ENCODE data around the gene HRCT1.

HRCT1 gene

DNA sequence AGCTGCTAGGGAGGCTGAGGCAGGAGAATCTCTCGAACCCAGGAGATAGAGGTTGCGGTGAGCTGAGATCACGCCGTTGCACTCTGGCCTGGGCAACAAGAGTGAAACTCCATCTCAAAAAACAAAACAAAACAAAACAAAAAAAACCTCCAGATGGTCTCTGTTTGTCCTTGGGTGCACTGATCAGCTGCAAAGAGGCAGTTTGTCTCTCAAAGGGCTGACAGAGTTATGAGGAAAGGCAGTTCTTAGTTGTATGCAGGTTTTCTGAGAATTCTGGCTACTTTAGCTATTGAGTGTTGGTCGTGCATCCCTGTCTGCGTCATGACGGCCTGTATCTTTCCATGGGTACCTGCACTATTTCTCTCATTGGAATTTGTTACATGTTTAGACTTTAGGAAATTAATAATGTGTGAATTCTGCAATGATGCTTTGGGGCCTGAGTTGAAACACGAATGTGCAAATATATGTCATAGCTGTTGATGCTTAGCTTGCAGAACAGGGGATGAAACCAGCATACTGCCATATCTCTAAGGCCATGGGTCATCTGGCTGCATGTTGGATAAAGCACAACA lies 33.8 kb downstream of the HRCT1 start:
- no peaks in the 10 kb centered on the region for H3F3A ChIP-seq (ENCODE audit: insufficient read depth)
- no peaks in the 10 kb centered on the region for H3K9me3 ChIP-seq (ENCODE audit: insufficient read depth, low read length)
- no peak overlapping the region for H3K4me2 ChIP-seq (ENCODE audit: low read depth, low read length, poor library complexity, severe bottlenecking)
- H2AFZ ChIP-seq (ENCODE audit: low read depth, low read length, severe bottlenecking), result no peak overlapping the region
- no peaks in the 10 kb centered on the region for H3K79me2 ChIP-seq (ENCODE audit: insufficient read depth, low read length)
- no peak overlapping the region for H3K27ac ChIP-seq (ENCODE audit: low read depth, low read length)
- no peak overlapping the region for H3K4me3 ChIP-seq (ENCODE audit: insufficient read depth, low read length, poor library complexity, severe bottlenecking)
- H3K36me3 ChIP-seq (ENCODE audit: low read length), result no peaks in the 10 kb centered on the region
- H3K27me3 ChIP-seq (ENCODE audit: low read length), result no peaks in the 10 kb centered on the region
- TF ChIP-seq, protein P1, sequence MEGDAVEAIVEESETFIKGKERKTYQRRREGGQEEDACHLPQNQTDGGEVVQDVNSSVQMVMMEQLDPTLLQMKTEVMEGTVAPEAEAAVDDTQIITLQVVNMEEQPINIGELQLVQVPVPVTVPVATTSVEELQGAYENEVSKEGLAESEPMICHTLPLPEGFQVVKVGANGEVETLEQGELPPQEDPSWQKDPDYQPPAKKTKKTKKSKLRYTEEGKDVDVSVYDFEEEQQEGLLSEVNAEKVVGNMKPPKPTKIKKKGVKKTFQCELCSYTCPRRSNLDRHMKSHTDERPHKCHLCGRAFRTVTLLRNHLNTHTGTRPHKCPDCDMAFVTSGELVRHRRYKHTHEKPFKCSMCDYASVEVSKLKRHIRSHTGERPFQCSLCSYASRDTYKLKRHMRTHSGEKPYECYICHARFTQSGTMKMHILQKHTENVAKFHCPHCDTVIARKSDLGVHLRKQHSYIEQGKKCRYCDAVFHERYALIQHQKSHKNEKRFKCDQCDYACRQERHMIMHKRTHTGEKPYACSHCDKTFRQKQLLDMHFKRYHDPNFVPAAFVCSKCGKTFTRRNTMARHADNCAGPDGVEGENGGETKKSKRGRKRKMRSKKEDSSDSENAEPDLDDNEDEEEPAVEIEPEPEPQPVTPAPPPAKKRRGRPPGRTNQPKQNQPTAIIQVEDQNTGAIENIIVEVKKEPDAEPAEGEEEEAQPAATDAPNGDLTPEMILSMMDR (IDR thresholded peaks at IDR 0.05; ENCODE audit: insufficient read depth, low read length, poor library complexity, severe bottlenecking), result no peak
- no peak for TF ChIP-seq EZH2phosphoT487 (conservative IDR thresholded peaks at IDR 0.05; ENCODE audit: low read length)
- H3K9me2 ChIP-seq (replicated peaks; ENCODE audit: insufficient read depth, low read length), result no peaks in the 10 kb centered on the region
- no peaks in the 10 kb centered on the region for H4K20me1 ChIP-seq (ENCODE audit: low read depth, low read length)
- H3K9ac ChIP-seq (ENCODE audit: low read length), result no peak overlapping the region

DNA sequence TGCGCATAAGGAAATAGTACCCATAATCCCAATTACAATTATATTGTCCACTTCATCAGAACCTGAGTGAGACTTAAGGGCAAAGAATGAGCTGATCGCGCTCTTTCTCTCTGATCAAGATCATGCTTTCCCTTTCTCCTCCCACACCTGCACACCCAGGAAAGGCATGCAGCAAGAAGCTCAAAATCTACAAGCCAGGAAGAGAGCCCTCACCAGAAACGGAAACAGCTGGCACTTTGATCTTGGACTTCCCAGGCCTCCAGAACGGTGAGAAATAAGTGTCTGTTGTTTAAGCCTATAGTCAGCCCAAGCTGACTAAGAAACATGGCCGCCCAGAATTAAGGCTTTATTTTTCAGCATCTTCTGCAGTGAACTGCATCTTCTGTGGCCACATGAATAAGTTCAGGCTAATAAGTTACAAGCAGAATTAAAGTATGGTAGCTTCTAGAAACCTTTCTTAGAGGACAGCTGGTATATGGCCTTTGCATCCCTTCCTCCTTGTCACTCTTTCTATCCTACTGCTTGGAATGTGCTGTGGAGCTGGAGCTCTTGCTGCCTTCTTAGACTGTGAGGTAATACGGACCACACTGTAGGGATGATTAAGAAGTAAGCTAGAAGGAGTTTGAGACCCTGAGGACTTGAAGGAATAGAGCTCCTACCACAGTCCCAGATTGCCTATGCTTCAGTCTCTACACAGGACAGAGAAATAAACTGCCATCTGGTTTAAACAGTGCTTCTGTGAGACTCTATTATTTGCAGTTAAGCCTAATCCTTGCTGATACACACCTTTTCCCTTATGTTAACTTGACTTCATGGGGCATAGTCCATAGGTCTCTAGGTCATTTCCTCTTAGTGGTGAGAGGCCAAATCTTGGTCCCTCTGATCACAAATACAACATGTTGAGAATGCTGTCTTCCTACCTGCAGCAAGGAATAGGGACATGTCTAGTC lies 34.7 kb downstream of the HRCT1 start:
- no peak overlapping the region for H2AFZ ChIP-seq (ENCODE audit: low read depth, low read length, severe bottlenecking)

DNA sequence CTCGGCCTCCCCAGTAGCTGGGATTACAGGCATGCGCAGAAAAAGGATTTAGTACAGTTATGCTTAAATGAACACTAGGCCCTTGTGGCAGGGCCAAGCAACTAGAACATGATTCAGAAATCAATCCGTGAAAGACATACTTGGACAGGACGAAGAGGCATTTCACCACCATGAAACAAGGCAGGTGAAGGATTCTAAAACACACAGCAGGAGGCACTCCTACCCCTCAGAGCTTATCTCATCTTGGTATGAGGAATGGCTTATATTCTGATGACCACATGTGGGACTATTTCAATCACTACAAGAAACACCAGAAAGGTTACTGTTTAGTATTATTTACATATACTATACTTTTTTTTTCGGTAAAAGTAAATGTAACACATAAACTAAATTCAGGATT lies 36.3 kb downstream of the HRCT1 start:
- Histone ChIP-seq H2AFZ (ENCODE audit: low read depth, low read length, severe bottlenecking) (no peak overlapping the region), H3K9me3 (ENCODE audit: insufficient read depth, low read length) (no peaks in the 10 kb centered on the region), H3K4me3 (ENCODE audit: insufficient read depth, low read length, poor library complexity, severe bottlenecking) (no peak overlapping the region), H3K9ac (ENCODE audit: low read length) (no peak overlapping the region), H3F3A (ENCODE audit: insufficient read depth) (no peaks in the 10 kb centered on the region), H3K27me3 (ENCODE audit: low read length) (no peaks in the 10 kb centered on the region), H3K4me2 (ENCODE audit: low read depth, low read length, poor library complexity, severe bottlenecking) (no peak overlapping the region), H4K20me1 (ENCODE audit: low read depth, low read length) (no peaks in the 10 kb centered on the region), H3K27ac (ENCODE audit: low read depth, low read length) (no peak overlapping the region), H3K36me3 (ENCODE audit: low read length) (no peaks in the 10 kb centered on the region), H3K79me2 (ENCODE audit: insufficient read depth, low read length) (no peaks in the 10 kb centered on the region), H3K9me2 (replicated peaks; ENCODE audit: insufficient read depth, low read length) (no peaks in the 10 kb centered on the region)
- TF ChIP-seq EZH2phosphoT487 (conservative IDR thresholded peaks at IDR 0.05; ENCODE audit: low read length), result no peak
- TF ChIP-seq, protein P1 (IDR thresholded peaks at IDR 0.05; ENCODE audit: insufficient read depth, low read length, poor library complexity, severe bottlenecking), result no peak

More for the DNA sequence above, 34.7 kb downstream of the HRCT1 start:
- Histone ChIP-seq H3K27ac (ENCODE audit: low read depth, low read length) (no peak overlapping the region), H3K4me3 (ENCODE audit: insufficient read depth, low read length, poor library complexity, severe bottlenecking) (no peak overlapping the region), H3F3A (ENCODE audit: insufficient read depth) (no peaks in the 10 kb centered on the region), H3K79me2 (ENCODE audit: insufficient read depth, low read length) (no peaks in the 10 kb centered on the region), H4K20me1 (ENCODE audit: low read depth, low read length) (no peaks in the 10 kb centered on the region), H3K27me3 (ENCODE audit: low read length) (no peaks in the 10 kb centered on the region), H3K9me2 (replicated peaks; ENCODE audit: insufficient read depth, low read length) (no peaks in the 10 kb centered on the region), H3K9ac (ENCODE audit: low read length) (no peak overlapping the region), H3K4me2 (ENCODE audit: low read depth, low read length, poor library complexity, severe bottlenecking) (no peak overlapping the region), H3K36me3 (ENCODE audit: low read length) (no peaks in the 10 kb centered on the region), H3K9me3 (ENCODE audit: insufficient read depth, low read length) (no peaks in the 10 kb centered on the region)
- TF ChIP-seq, protein P1 (IDR thresholded peaks at IDR 0.05; ENCODE audit: insufficient read depth, low read length, poor library complexity, severe bottlenecking), result no peak
- TF ChIP-seq EZH2phosphoT487 (conservative IDR thresholded peaks at IDR 0.05; ENCODE audit: low read length), result 0 out of 2 replicates have a peak, but pooled peaks have one; percentile 55
